ENCODE measurements around the gene GAB4. TPM values are rescaled to one million over a fixed set of nuclear protein-coding genes. Genes with fewer than 3 reads are reported as not detected.

GAB4 gene
- total and polyA plus RNA-seq, 9 donors: not detected

- WGBS, 3 donors: 57 to 68% (median 61%) methylated on average over 4 of the region's 4 CpGs
- no peaks in the 10 kb centered on the region for H3K27me3 ChIP-seq
- intact Hi-C loops (cut with DNase I): no loop called here
- no peaks in the 10 kb centered on the region for H3K9me3 ChIP-seq
- no peaks in the 10 kb centered on the region for H3K36me3 ChIP-seq
- H3K27ac ChIP-seq: no peak overlapping the region
- DNase-seq: no peak
- no peak for TF ChIP-seq CTCF (IDR thresholded peaks at IDR 0.05)
- no peak for TF ChIP-seq POLR2A (IDR thresholded peaks at IDR 0.05)
- no peak for TF ChIP-seq EP300 (IDR thresholded peaks at IDR 0.05)
- no peaks in the 10 kb centered on the region for H3K4me1 ChIP-seq (ENCODE audit: insufficient read depth)
- H3K4me3 ChIP-seq: no peak overlapping the region
Observed at GRCh38 chr22:16970446-16970845, 37.6 kb downstream of the GAB4 start.

GRCh38 chr22:16969508-16970327 lies 38.3 kb downstream of the GAB4 start:
- Histone ChIP-seq H3K9me3 (no peaks in the 10 kb centered on the region), H3K4me1 (ENCODE audit: insufficient read depth) (no peaks in the 10 kb centered on the region), H3K36me3 (no peaks in the 10 kb centered on the region), H3K27me3 (no peaks in the 10 kb centered on the region), H3K4me3 (no peak overlapping the region), H3K27ac (no peak overlapping the region)
- intact Hi-C loops (cut with DNase I): no loop called here
- DNase-seq: no peak
- 73 to 81% (median 73%) methylated on average over 8 of the region's 8 CpGs for WGBS, 3 donors
- no peak for TF ChIP-seq POLR2A (IDR thresholded peaks at IDR 0.05)
- no peak for TF ChIP-seq EP300 (IDR thresholded peaks at IDR 0.05)
- no peak for TF ChIP-seq CTCF (IDR thresholded peaks at IDR 0.05)

GRCh38 chr22:16968218-16968595 lies 39.8 kb downstream of the GAB4 start:
- Histone ChIP-seq H3K4me3 (no peak overlapping the region), H3K27ac (no peak overlapping the region), H3K4me1 (ENCODE audit: insufficient read depth) (no peaks in the 10 kb centered on the region), H3K27me3 (no peaks in the 10 kb centered on the region), H3K9me3 (no peaks in the 10 kb centered on the region), H3K36me3 (no peaks in the 10 kb centered on the region)
- intact Hi-C loops (cut with DNase I): no loop called here
- 75 to 85% (median 82%) methylated on average over 7 of the region's 7 CpGs for WGBS, 3 donors
- no peak for DNase-seq
- TF ChIP-seq POLR2A (IDR thresholded peaks at IDR 0.05) (no peak), EP300 (IDR thresholded peaks at IDR 0.05) (no peak)

GRCh38 chr22:16967453-16968217 lies 40.4 kb downstream of the GAB4 start:
- intact Hi-C loops (cut with DNase I): no loop called here
- H3K27me3 ChIP-seq: no peaks in the 10 kb centered on the region
- no peaks in the 10 kb centered on the region for H3K9me3 ChIP-seq
- no peak overlapping the region for H3K4me3 ChIP-seq
- TF ChIP-seq CTCF (IDR thresholded peaks at IDR 0.05): no peak
- no peak for TF ChIP-seq EP300 (IDR thresholded peaks at IDR 0.05)
- no peak for TF ChIP-seq POLR2A (IDR thresholded peaks at IDR 0.05)
- no peaks in the 10 kb centered on the region for H3K36me3 ChIP-seq
- H3K27ac ChIP-seq: no peak overlapping the region
- H3K4me1 ChIP-seq (ENCODE audit: insufficient read depth): no peaks in the 10 kb centered on the region
- WGBS, 3 donors: 76 to 82% (median 81%) methylated on average over 4 of the region's 4 CpGs
- no peak for DNase-seq

GRCh38 chr22:16966251-16966650 lies 41.8 kb downstream of the GAB4 start:
- Histone ChIP-seq H3K9me3 (no peaks in the 10 kb centered on the region), H3K27ac (no peak overlapping the region), H3K27me3 (no peaks in the 10 kb centered on the region), H3K4me1 (ENCODE audit: insufficient read depth) (no peaks in the 10 kb centered on the region), H3K4me3 (no peak overlapping the region), H3K36me3 (no peaks in the 10 kb centered on the region)
- no peak for DNase-seq
- TF ChIP-seq CTCF (IDR thresholded peaks at IDR 0.05) (no peak), POLR2A (IDR thresholded peaks at IDR 0.05) (no peak)
- intact Hi-C loops (cut with DNase I): no loop called here
- 75 to 79% (median 79%) methylated on average over 6 of the region's 6 CpGs for WGBS, 3 donors
